HG02798 (cell line): ENCODE data around the gene APMAP.
A peak's percentile ranks its signal among the peaks of the same experiment; 100 is the strongest.
"Not testable (repeated sequence)": the region's sequence is repeated elsewhere in the genome, so short reads cannot be mapped to it uniquely, and the experiment has no call there.

Experiments
- ATAC-seq: cut with Tn5 transposase; IDR thresholded peaks from one replicate; pipeline ENCODE4 v1.9.1; 2021; ENCODE audit warnings: mild to moderate bottlenecking; ENCODE audit not compliant: unreplicated experiment, poor library complexity

APMAP gene

DNA sequence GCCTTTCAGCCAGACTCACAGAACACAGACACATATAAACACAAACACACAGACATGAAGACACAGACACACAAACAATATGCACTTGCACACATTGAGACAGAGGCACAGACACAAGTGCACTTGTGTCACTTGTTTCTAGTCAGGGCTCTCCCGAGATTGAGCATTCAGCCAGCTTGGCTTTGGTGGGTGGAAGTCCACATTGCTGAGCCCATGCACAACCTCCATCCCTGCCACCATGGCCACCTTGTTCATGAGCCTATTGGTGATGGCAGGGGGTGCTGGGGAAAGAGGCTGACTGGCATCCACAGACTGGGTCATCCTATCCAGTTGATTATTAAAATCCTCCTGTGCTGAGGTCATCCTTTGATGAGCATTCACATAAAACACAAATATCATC lies 55.0 kb downstream of the APMAP start:
- ATAC-seq: no peak

DNA sequence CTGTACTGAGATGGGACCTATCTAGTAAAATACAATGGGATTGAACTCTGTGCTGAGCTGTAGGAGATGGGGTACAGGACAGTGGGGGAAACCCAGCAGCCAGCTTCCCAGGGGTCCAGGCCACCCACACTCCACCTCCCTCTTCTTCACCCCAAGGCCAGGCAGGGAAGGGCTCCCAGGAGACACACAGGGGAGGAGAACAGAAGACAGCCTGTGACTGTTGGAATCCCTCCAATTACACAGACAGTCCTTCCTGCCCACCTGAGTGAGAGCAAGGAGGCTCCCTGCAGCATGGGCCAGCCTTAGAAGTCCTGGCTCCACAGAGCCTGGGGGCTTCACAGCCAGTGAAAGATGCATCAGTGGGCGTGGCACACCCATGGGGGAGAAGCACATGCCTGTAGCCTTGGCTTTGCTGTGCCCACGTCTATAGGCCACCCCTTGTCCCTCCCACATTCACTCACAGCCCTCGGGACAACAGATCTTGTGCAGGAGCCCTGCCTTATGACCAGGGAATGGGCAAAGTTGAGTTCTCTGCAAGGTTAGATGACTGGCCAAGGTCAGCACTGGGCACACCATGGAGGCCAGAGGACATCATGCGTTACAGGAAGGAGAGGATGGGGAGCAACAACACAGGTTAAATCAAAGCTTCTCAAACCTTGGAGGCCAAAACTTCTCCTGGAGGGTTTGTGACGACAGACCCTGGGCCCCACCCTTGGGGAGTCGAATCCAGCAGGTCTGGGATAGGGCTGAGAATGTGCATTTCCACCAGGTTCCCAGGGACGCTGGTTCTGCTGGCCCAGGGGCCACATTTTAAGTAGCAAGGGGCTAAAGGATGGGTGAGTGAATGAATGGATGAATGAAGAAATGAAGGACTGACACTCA lies 55.8 kb downstream of the APMAP start:
- no peak for ATAC-seq

DNA sequence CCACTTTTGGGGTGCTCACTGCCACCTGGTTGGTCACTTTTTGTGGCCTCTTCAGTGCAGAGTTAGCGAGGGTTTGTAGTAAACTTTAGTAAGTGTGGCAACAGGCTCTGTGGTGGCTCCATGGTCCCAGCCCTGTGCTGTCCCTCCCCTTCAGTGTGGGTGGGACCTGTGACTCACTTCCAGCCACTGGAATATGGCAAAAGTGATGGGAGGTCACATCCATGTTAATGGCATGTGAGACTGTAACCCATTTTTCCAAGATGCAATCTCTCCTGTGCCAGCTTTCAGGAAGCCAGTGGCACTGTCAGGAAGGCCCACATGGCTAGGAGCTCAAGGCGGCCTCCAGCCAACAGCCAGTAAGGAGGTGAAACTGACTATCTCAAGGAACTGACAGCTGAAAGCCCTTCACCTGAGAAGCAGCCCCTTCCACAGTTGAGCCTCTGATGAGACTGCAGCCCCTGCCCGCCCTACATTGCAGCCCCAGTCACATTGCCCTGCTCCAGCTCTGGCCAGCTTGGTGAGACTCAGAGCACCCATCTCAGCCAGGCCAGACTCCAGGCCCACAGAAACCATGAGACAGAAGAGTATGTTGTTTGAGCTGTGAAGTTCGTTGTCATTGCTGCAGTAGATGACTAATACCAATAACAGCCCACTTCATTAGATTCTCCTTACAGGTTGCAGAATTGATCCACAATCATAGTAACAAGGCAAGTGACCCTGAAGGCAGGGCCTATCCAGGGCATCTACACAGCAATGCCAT lies 56.6 kb downstream of the APMAP start:
- ATAC-seq: no peak

- ATAC-seq: no peak
Observed at GRCh38 chr20:24935140-24935539, 57.4 kb downstream of the APMAP start.

DNA sequence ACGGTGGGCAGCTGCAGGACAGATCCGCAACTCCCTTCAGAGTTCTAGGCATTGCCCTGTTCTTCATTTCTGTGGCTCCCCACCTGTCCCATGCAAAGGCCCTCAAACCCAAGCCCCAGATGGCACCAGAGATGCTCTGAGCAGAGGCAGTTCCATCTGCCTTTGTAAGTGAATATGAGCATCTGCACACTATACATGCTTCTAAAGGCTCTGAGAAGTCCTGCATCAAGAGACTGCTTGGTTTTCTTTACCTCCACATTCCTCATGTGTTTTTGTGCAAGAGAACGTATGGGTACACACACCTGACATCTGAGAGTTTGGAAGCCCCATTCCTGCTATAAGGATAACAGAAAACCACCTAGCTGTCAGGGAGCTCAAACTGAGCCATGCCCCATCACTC lies 57.8 kb downstream of the APMAP start:
- no peak for ATAC-seq

DNA sequence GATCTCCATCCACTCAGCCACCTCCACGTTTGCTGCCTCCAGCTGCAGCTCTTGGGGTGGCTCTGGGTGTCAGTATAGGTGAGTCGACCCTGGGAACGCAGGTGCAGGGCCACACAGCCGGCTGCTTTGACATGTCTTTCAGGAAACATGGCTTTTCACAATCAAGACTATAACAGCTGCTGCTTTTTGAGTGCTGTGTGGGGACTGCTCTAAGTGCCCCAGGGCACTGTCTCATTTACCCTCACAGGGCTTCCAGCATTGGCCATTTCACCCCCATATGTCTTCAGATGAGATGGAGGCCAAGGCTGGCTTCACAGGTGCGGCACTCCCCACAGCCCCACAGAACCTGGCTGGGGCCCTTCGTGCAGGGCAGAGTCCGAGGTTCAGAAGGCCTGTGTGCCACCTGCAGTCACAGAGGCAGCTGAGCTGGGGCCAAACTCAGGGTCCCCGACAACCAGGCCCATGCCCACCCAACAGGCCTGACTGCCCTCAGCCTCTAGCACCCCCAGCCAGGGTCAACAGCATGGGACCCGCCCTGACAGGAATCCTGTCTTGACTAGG lies 58.4 kb downstream of the APMAP start:
- no peak for ATAC-seq

GRCh38 chr20:24933266-24933908 lies 59.2 kb downstream of the APMAP start:
- ATAC-seq: no peak

- ATAC-seq: not testable (repeated sequence)
Observed at GRCh38 chr20:24931893-24932292, 60.7 kb downstream of the APMAP start.

DNA sequence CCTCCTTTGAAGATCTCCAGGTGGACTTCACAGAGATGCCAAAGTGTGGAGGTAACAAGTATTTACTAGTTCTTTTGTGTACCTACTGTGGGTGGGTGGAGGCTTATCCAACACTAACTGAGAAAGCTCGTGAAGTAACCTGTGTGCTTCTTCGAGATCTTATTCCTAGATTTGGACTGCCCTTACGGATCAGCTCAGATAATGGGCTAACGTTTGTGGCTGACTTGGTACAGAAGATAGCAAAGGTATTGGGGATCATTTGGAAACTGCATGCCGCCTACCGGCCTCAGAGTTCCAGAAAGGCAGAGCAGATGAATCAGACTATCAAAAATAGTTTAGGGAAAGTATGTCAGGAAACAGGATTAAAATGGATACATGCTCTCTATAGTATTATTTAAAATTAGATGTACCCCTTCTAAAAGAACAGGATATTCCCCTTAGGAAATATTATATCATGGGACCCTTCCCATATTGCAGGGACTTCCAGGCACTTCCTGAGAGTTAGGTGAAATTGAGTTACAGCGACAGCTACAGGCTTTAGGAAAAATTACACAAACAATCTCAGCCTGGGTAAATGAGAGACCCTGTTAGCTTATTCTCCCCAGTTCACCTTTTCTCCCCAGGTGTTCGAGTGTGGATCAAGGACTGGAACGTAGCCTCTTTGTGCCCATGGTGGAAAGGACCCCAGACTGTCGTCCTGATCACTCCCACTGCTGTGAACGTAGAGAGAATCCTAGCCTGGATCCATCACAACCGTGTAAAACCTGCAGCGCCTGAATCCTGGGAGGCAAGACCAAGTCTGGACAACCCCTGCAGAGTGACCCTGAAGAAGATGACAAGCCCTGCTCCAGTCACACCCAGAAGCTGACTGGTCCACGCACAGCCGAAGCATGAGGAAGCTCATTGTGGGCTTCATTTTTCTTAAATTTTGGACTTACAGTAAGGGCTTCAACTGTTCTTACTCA lies 61.5 kb downstream of the APMAP start:
- ATAC-seq: not testable (repeated sequence)

DNA sequence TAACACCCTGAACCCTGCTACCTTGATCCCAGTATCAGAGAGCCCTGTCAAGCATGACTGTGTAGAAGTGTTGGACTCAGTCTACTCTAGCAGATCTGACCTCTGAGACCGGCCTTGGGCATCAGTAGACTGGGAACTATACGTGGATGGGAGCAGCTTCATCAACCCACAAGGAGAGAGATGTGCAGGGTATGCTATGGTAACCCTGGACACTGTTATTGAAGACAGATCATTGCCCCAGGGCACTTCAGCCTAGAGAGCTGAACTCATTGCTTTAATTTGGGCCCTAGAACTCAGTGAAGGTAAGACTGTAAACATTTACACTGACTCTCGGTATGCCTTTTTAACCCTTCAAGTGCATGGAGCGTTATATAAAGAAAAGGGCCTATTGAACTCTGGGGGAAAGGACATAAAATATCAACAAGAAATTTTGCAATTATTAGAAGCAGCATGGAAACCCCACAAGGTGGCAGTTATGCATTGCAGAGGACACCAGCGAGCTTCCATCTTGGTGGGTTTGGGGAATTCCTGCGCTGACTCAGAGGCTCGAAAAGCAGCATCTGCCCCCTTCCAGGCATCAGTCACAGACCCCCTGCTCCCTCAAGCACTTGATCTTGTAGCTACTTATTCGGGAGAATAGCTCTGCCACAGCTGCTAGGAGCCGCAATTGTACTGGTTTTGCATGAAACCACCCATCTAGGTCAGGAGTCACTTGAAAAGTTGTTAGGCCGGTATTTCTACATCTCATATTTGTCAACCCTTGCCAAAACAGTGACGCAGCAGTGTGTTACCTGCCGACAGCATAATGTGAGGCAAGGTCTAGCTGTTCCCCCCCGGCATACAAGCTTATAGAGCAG lies 62.5 kb downstream of the APMAP start:
- not testable (repeated sequence) for ATAC-seq

GRCh38 chr20:24929259-24929658 lies 63.3 kb downstream of the APMAP start:
- ATAC-seq: not testable (repeated sequence)

DNA sequence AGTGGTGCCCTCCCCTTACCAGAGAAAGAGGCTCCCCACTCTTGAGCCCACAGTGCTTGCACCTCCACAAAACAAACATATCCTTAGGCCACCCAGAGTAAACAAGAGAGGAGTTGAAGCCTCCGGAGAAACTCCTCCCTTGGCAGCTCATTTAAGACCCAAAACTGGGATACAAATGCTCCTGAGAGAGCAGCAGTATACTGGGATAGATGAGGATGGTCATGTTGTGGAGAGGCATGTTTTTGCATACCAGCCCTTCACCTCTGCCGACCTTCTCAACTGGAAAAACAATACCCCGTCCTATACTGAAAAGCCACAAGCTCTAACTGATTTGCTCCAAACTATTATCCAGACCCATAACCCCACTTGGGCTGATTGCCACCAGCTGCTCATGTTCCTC lies 71.8 kb downstream of the APMAP start:
- not testable (repeated sequence) for ATAC-seq

GRCh38 chr20:24919665-24920064 lies 72.9 kb downstream of the APMAP start:
- not testable (repeated sequence) for ATAC-seq

DNA sequence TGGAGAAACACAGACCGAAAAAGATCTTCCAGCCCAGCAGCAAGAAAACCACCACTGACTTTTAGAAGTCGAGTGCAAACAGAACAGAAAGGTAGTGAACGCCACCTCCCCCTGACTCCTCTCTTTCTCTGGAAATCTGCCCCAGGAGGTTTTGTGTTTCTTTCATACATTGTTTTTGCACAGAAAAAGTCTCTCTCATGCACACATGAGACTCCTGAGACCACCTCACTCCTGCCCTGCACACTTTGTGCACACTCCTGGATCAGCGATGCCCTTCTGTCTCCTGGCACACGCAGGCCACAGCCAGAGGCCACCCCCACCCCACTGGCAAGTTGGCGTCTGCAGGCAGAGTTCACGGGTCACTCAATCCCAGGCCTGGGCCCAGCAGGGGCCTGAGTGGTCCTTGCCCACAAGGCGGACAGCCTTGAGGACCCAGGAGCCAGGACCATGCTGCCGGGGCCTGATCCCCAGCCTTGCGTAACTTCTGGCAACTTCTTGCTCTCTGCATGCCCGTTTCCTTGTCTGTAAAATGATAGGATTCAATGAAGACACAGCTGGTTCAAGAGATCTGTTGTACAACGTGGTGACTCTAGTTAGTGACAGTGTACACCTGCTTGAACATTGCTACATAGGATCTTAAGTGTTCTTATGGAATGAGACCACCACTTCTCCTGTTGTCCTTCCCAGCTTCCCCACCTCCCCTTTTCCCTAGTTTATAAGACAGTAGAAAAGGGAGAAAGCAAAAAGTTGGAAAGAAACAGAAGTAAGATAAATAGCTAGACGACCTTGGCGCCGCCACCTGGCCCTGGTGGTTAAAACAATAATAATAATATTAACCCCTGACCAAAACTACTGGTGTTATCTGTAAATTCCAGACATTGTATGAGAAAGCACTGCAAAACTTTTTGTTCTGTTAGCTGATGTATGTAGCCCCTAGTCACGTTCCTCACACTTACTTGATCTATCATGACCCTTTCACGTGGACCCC lies 73.7 kb downstream of the APMAP start:
- no peak for ATAC-seq

GRCh38 chr20:24917797-24918578 lies 74.6 kb downstream of the APMAP start:
- ATAC-seq: peak; percentile 67

DNA sequence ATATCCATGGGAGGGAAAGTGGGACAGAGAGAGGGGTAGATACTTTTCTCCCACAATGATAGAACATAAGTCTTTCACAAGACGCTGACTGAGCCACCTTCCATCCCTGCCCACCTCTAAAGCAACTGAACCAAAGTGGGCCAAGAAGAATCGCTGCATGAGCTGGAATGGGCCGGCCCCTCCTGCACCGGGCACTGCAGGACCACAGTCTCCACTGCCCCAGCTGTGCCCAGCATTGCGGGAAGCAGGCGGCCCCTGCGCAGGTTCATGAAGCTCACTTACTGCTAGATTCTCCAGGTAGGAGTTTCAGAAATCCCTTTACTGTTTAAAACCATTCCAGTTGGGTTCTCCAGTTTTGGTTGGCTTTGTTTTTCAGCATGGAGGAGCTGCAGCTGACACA lies 75.5 kb downstream of the APMAP start:
- ATAC-seq: no peak

DNA sequence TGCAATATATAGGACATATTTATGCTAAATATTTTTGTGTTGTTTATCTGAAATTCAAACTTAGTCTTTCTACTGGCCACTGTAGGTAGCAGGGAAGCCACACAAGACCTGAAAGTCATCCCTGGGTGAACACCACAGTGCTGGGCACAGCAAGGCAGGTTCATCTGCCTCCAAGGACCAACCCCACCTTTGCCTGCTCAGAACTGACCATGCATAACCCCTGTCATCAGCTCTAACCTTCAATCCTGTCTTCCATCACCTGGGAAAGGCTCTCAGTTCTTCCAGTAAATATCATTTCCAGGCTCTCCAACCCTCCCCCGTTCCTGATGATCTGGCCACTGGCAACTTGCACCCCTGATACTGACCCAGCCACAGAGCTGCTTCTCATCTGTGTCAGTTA lies 76.1 kb downstream of the APMAP start:
- no peak for ATAC-seq
